ENCODE results near the gene GTF2IRD1. TPM values are rescaled to one million over a fixed set of nuclear protein-coding genes. Genes with fewer than 3 reads are reported as not detected.
"Not testable (repeated sequence)": the region's sequence is repeated elsewhere in the genome, so short reads cannot be mapped to it uniquely, and the experiment has no call there.

The GTF2IRD1 gene
- total RNA-seq, 1 donor from 2014 or later: 48.7 TPM

DNA sequence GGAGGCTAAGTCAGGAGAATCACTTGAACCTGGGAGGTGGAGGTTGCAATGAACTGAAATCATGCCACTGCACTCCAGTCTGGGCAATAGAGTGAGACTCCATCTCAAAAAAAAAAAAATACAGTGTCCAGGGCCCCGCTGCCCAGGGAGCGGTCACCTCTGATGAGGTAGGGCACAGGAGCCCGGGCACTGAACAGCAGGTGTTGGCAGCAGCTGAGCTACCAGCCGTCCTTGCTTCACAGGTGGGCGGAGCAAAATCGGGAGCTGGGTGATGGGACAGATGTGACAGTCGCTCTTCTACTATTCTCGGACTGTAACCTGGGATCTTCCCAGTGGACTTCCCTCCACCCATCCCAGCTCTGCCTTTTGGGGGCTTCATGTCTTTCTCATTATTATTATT is 49.4 kb downstream of the GTF2IRD1 start:
- H3K36me3 Mint-ChIP-seq (ENCODE audit: unreplicated experiment): peaks cover 9% of the 10 kb centered on the region
- peaks cover 17% of the 10 kb centered on the region for H3K4me1 Mint-ChIP-seq (ENCODE audit: unreplicated experiment)
- H3K27ac Mint-ChIP-seq (ENCODE audit: unreplicated experiment): no peak overlapping the region
- H3K4me3 Mint-ChIP-seq (ENCODE audit: unreplicated experiment): no peak overlapping the region
- TF ChIP-seq, protein P1, sequence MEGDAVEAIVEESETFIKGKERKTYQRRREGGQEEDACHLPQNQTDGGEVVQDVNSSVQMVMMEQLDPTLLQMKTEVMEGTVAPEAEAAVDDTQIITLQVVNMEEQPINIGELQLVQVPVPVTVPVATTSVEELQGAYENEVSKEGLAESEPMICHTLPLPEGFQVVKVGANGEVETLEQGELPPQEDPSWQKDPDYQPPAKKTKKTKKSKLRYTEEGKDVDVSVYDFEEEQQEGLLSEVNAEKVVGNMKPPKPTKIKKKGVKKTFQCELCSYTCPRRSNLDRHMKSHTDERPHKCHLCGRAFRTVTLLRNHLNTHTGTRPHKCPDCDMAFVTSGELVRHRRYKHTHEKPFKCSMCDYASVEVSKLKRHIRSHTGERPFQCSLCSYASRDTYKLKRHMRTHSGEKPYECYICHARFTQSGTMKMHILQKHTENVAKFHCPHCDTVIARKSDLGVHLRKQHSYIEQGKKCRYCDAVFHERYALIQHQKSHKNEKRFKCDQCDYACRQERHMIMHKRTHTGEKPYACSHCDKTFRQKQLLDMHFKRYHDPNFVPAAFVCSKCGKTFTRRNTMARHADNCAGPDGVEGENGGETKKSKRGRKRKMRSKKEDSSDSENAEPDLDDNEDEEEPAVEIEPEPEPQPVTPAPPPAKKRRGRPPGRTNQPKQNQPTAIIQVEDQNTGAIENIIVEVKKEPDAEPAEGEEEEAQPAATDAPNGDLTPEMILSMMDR (IDR thresholded peaks at IDR 0.05): no peak
- no peaks in the 10 kb centered on the region for H3K27me3 Mint-ChIP-seq (ENCODE audit: unreplicated experiment)
- H3K9me3 Mint-ChIP-seq (ENCODE audit: unreplicated experiment): no peaks in the 10 kb centered on the region
- DNase-seq (ENCODE audit: extremely low spot score, unreplicated experiment): no peak

DNA sequence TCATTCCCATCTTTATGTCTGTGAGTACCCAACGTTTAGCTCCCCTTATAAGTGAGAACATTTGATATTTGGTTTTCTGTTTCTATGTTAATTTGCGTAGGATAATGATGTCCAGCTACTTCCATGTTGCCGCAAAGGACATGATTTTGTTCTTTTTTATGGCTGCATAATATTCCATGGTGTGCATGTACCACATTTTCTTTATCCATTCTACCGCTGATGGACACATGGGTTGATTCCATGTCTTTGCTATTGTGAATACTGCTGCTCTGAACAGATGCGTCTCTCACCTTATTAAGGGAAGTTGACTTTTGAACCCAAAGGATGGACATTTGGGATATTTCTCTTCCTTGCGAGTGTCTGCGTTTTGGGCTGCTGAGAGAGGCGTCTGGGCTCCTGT is 50.2 kb downstream of the GTF2IRD1 start:
- Mint-ChIP-seq H3K4me1 (ENCODE audit: unreplicated experiment) (peaks cover 17% of the 10 kb centered on the region), H3K9me3 (ENCODE audit: unreplicated experiment) (no peaks in the 10 kb centered on the region), H3K36me3 (ENCODE audit: unreplicated experiment) (peaks cover 14% of the 10 kb centered on the region), H3K27ac (ENCODE audit: unreplicated experiment) (no peak overlapping the region), H3K4me3 (ENCODE audit: unreplicated experiment) (no peak overlapping the region), H3K27me3 (ENCODE audit: unreplicated experiment) (no peaks in the 10 kb centered on the region)
- DNase-seq (ENCODE audit: extremely low spot score, unreplicated experiment): no peak
- TF ChIP-seq, protein P1 (IDR thresholded peaks at IDR 0.05): no peak

DNA sequence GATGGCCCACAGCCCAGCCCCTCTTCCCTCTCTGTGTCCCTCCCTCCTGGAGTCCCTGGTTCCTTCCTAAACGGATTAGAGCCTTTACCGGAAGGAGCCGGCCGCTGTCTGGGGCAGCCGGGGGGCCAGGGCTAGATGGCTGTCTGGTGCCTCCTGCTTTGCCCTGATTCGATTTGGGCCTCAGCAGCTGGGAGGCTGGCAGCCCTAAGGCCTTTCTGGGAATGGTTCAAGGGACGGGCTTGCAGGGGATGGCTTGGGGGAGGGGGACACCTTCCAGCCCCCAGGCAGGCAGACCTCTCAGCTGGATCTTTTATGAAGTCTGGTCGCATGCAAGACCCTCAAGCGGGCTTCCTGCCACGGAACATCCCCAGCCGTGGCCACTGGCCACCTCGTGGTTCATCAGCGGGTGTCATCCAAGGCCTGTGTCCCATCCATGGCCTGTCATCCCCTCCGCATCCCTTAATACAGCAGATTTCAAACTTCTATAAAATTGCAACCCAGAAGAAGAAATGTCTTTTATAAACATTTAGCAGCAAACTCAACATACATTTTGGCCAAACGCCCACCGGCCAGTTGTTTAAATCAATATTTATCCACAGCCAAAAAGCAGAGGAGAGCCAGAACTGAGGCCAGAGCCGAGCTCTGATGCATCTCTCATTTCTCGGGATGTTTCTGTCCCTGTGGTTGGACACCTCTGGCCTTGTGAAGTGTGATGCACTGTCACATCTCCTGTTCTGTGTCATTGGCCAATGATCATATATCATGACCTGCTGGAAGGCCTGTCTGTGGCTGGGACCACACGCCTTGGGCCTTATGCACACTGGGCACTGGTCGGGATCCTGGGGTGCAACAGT is 52.0 kb downstream of the GTF2IRD1 start:
- H3K27ac Mint-ChIP-seq (ENCODE audit: unreplicated experiment): peak overlapping the region; percentile 88
- no peak overlapping the region for H3K4me3 Mint-ChIP-seq (ENCODE audit: unreplicated experiment)
- H3K27me3 Mint-ChIP-seq (ENCODE audit: unreplicated experiment): no peaks in the 10 kb centered on the region
- H3K9me3 Mint-ChIP-seq (ENCODE audit: unreplicated experiment): no peaks in the 10 kb centered on the region
- TF ChIP-seq, protein P1 (IDR thresholded peaks at IDR 0.05): no peak
- H3K36me3 Mint-ChIP-seq (ENCODE audit: unreplicated experiment): peaks cover 14% of the 10 kb centered on the region
- DNase-seq (ENCODE audit: extremely low spot score, unreplicated experiment): no peak
- peaks cover 17% of the 10 kb centered on the region for H3K4me1 Mint-ChIP-seq (ENCODE audit: unreplicated experiment)

DNA sequence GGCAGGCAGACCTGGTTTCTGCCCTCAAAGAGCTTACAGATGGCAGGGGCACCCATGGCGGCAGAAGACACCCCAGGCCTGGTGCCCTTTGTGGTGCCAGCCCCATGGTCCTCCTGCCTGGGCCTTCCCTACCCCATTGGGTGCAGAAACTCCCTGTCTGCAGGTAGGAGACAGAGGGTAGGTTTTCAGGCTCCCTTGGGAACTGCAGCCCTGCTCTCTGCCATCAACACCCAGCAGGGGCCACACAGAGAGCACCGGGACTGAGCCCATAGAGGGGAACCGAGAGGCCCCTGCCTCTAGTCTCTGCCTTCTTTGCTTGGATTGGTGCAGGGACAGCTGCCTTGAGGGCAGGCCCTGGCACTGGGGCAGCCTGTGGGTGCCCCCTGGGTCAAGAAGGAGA is 52.6 kb downstream of the GTF2IRD1 start:
- DNase-seq (ENCODE audit: extremely low spot score, unreplicated experiment): no peak
- Mint-ChIP-seq H3K9me3 (ENCODE audit: unreplicated experiment) (no peaks in the 10 kb centered on the region), H3K36me3 (ENCODE audit: unreplicated experiment) (peaks cover 14% of the 10 kb centered on the region), H3K27me3 (ENCODE audit: unreplicated experiment) (no peaks in the 10 kb centered on the region), H3K27ac (ENCODE audit: unreplicated experiment) (peak overlapping the region; percentile 88), H3K4me3 (ENCODE audit: unreplicated experiment) (no peak overlapping the region), H3K4me1 (ENCODE audit: unreplicated experiment) (peaks cover 17% of the 10 kb centered on the region)
- TF ChIP-seq, protein P1 (IDR thresholded peaks at IDR 0.05): no peak

DNA sequence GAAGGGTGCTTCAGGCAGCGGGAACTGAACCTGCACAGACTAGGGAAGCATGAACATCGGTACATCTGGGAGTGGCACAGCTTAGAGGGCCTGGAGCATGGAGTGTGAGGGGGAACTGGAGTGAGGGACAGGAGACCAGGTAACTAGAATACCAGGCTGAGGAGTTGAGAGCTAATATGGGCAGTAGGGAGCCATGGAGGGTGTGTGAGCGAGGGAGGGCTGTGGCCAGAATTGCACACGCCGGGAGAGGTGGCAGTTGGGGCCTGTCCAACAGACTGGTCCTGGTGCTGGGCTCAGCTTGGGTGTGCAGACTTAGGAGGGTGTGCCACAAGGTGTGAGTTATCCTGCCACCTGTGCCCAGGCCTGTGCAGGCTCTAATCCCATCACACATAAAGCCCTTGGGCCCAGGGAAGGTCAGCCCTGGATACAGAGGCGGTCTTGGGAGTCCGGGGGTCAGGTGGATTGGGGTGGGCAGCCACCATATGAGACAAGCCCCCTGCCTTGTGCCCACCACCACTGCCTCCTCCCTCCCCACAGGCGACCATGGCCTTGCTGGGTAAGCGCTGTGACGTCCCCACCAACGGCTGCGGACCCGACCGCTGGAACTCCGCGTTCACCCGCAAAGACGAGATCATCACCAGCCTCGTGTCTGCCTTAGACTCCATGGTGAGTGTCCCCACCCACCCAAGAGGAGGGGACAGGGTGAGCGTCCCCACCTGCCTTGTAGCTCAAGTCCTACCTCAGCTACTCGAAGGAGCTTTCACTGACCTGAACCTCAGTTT is 54.0 kb downstream of the GTF2IRD1 start:
- Mint-ChIP-seq H3K4me1 (ENCODE audit: unreplicated experiment) (peaks cover 17% of the 10 kb centered on the region), H3K27ac (ENCODE audit: unreplicated experiment) (no peak overlapping the region), H3K9me3 (ENCODE audit: unreplicated experiment) (no peaks in the 10 kb centered on the region), H3K27me3 (ENCODE audit: unreplicated experiment) (no peaks in the 10 kb centered on the region), H3K4me3 (ENCODE audit: unreplicated experiment) (no peak overlapping the region), H3K36me3 (ENCODE audit: unreplicated experiment) (peaks cover 15% of the 10 kb centered on the region)
- DNase-seq (ENCODE audit: extremely low spot score, unreplicated experiment): no peak
- TF ChIP-seq, protein P1 (IDR thresholded peaks at IDR 0.05): no peak

DNA sequence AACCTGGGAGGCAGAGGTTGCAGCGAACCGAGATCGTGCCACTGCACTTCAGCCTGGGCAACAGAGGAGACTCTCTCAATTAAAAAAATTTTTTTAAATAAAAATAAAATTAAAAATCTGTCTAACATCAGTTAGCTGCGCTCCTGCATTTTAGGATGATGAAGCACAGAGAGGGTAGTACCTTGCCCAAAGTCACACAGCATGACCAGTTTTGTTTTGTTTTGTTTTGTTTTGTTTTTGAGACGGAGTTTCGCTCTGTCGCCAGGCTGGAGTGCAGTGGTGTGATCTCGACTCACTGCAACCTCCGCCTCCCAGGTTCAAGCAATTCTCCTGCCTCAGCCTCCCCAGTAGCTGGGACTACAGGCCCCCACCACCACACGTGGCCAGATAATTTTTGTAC is 55.7 kb downstream of the GTF2IRD1 start:
- not testable (repeated sequence) for DNase-seq (ENCODE audit: extremely low spot score, unreplicated experiment); H3K4me3 Mint-ChIP-seq (ENCODE audit: unreplicated experiment); H3K9me3 Mint-ChIP-seq (ENCODE audit: unreplicated experiment); H3K27me3 Mint-ChIP-seq (ENCODE audit: unreplicated experiment); H3K27ac Mint-ChIP-seq (ENCODE audit: unreplicated experiment)
- H3K4me1 Mint-ChIP-seq (ENCODE audit: unreplicated experiment): peaks cover 17% of the 10 kb centered on the region
- peaks cover 13% of the 10 kb centered on the region for H3K36me3 Mint-ChIP-seq (ENCODE audit: unreplicated experiment)

All from osteocyte (in vitro differentiated cells).